Stimulated activated CD4-positive, alpha-beta T cell treated with anti-CD3 and anti-CD28 coated beads, Interleukin-15, amount 100 ng/mL, for 24 hours (primary cell): ENCODE measurements around the gene GREM1.

ENCODE experiments used
- DNase-seq: peaks from one replicate; pipeline ENCODE4 v3.0.0-alpha.2; 2020

GREM1 gene

GRCh38 chr15:32698773-32699390, 18.9 kb upstream of the GREM1 start:
- DNase-seq: no peak

- DNase-seq: no peak
Measured at GRCh38 chr15:32700501-32701150, 17.2 kb upstream of the GREM1 start.

- no peak for DNase-seq
Measured at GRCh38 chr15:32701863-32702262, 15.9 kb upstream of the GREM1 start.

GRCh38 chr15:32704395-32704981, 13.3 kb upstream of the GREM1 start:
- no peak for DNase-seq

- DNase-seq: no peak
Measured at GRCh38 chr15:32705446-32705845, 12.4 kb upstream of the GREM1 start.

- no peak for DNase-seq
Measured at GRCh38 chr15:32706704-32707103, 11.1 kb upstream of the GREM1 start.

GRCh38 chr15:32707436-32707835, 10.4 kb upstream of the GREM1 start:
- DNase-seq: no peak

GRCh38 chr15:32709295-32710033, 8.3 kb upstream of the GREM1 start:
- no peak for DNase-seq

- DNase-seq: no peak
Measured at GRCh38 chr15:32715276-32715675, 2.5 kb upstream of the GREM1 start.

GRCh38 chr15:32716216-32716914, 1.4 kb upstream of the GREM1 start:
- DNase-seq: no peak

- DNase-seq: no peak
Measured at GRCh38 chr15:32716915-32717425, 834 bp upstream of the GREM1 start.

- DNase-seq: peak; percentile 4
Measured at GRCh38 chr15:32718227-32718820, 520 bp downstream of the GREM1 start.

GRCh38 chr15:32718821-32719716, 1.3 kb downstream of the GREM1 start:
- DNase-seq: peak; percentile 12

- DNase-seq: no peak
Measured at GRCh38 chr15:32721596-32721995, 3.8 kb downstream of the GREM1 start.

GRCh38 chr15:32722136-32722535, 4.3 kb downstream of the GREM1 start:
- no peak for DNase-seq

GRCh38 chr15:32723171-32723948, 5.6 kb downstream of the GREM1 start:
- DNase-seq: peak; percentile 14

GRCh38 chr15:32729700-32730395, 12.0 kb downstream of the GREM1 start:
- DNase-seq: no peak

- peak; percentile 39 for DNase-seq
Measured at GRCh38 chr15:32730677-32731654, 13.2 kb downstream of the GREM1 start.
